GM12878 (cell line): Measurements from ENCODE around the gene IZUMO1R. TPM values are rescaled to one million over a fixed set of nuclear protein-coding genes. Genes with fewer than 3 reads are reported as not detected.

ENCODE experiments used
- ATAC-seq: fragments of 200-7000 bp; cut with Tn5 transposase; 3 replicates; pipeline ENCODE4 v1.9.1; 2020; ENCODE audit warnings: mild to moderate bottlenecking, moderate library complexity
- BruUV-seq: library from RNA; stranded (reverse); fragments of 400-500 nt; replicated peaks from 2 replicates; lab custom pipeline; 2021; lab: Mats Ljungman, UMichigan
- CTCF ChIA-PET: fragments of 300-600 bp; sonication (Branson Sonifier 250); formaldehyde crosslinking; extraction: SDS; loops from one replicate; lab custom pipeline; 2021; ENCODE audit warnings: inconsistent platforms; lab: Yijun Ruan, JAX
- POLR2A ChIA-PET: fragments of 350-600 bp; formaldehyde crosslinking; extraction: SDS; loops from one replicate; lab custom pipeline; 2021; ENCODE audit warnings: inconsistent platforms; lab: Charles Lee
- RAD21 ChIA-PET: fragments of 300-600 bp; sonication (Branson Sonifier 250); formaldehyde crosslinking; loops from one replicate; lab custom pipeline; 2023; ENCODE audit warnings: antibody characterized with exemption; ENCODE audit not compliant: unreplicated experiment; lab: Charles Lee
- SMC1A ChIA-PET: fragments of 300-600 bp; sonication (Branson Sonifier 250); formaldehyde crosslinking; loops from one replicate; lab custom pipeline; 2023; ENCODE audit not compliant: unreplicated experiment, uncharacterized antibody; lab: Charles Lee
- DNase-seq: peaks from one replicate; pipeline ENCODE4 v3.0.0-alpha.2; 2011; ENCODE audit warnings: low read depth, low spot score
- FAIRE-seq: peaks from 3 replicates; lab custom pipeline; 2011; peaks lifted over from hg19 to GRCh38; lab: Jason Lieb, UNC
- H2AFZ ChIP-seq: 2 replicates; pipeline ENCODE4 v1.6.0; 2011; ENCODE audit warnings: low read depth, low read length, control low read depth; ENCODE audit not compliant: control insufficient read depth
- H3K27ac ChIP-seq: 2 replicates; pipeline ENCODE4 v1.5.1; 2011; ENCODE audit warnings: control low read depth; ENCODE audit not compliant: control insufficient read depth, insufficient read depth
- H3K27me3 ChIP-seq, 2 experiments: replicated peaks in 1 of 2; 2 replicates each; pipeline versions ENCODE4 v1.6.0 to v1.6.1; 2011; ENCODE audit warnings: low read length in 1 of 2; ENCODE audit not compliant: control insufficient read depth in 2 of 2, insufficient read depth in 2 of 2
- H3K36me3 ChIP-seq, 2 experiments: 2 replicates each; pipeline ENCODE4 v1.5.1; 2011; ENCODE audit warnings: low read length in 1 of 2; ENCODE audit not compliant: control insufficient read depth in 2 of 2, insufficient read depth in 2 of 2
- H3K4me1 ChIP-seq: 2 replicates; pipeline ENCODE4 v1.6.1; 2011; ENCODE audit warnings: mild to moderate bottlenecking, low read length, moderate library complexity, mixed read lengths; ENCODE audit not compliant: control insufficient read depth, insufficient read depth
- H3K4me2 ChIP-seq: 2 replicates; pipeline ENCODE4 v1.6.0; 2011; ENCODE audit warnings: control low read depth; ENCODE audit not compliant: control insufficient read depth, insufficient read depth
- H3K4me3 ChIP-seq: fragments of 200-600 bp; sonication (generic); 2 replicates; pipeline ENCODE4 v1.5.1; 2016
- H3K79me2 ChIP-seq: 2 replicates; pipeline ENCODE4 v1.6.0; 2011; ENCODE audit warnings: low read length; ENCODE audit not compliant: control insufficient read depth, insufficient read depth
- H3K9ac ChIP-seq: 2 replicates; pipeline ENCODE4 v1.8.0; 2011; ENCODE audit warnings: low read length, control low read depth, mixed read lengths; ENCODE audit not compliant: control insufficient read depth, insufficient read depth
- H3K9me3 ChIP-seq: replicated peaks from 3 replicates; pipeline ENCODE4 v1.5.1; 2011; ENCODE audit warnings: mild to moderate bottlenecking, low read length; ENCODE audit not compliant: control insufficient read depth, insufficient read depth
- H4K20me1 ChIP-seq: 2 replicates; pipeline ENCODE4 v1.6.0; 2011; ENCODE audit not compliant: control insufficient read depth, insufficient read depth
- ASH2L ChIP-seq: fragments of 300-600, 200-600 bp; sonication (generic); IDR thresholded peaks from 2 replicates; pipeline ENCODE4 v1.6.1; 2017; ENCODE audit warnings: low read depth, mild to moderate bottlenecking, borderline replicate concordance
- BCL11A ChIP-seq: IDR thresholded peaks from 2 replicates; pipeline ENCODE4 v1.6.1; 2011; ENCODE audit warnings: low read depth, low read length
- BCL3 ChIP-seq: IDR thresholded peaks from 2 replicates; pipeline ENCODE4 v1.6.1; 2011; ENCODE audit warnings: borderline replicate concordance, low read depth, mild to moderate bottlenecking, moderate library complexity, low read length; ENCODE audit not compliant: insufficient read depth, poor library complexity, severe bottlenecking
- BHLHE40 ChIP-seq, 2 experiments: fragments of 450-650 bp in 1 of 2; IDR thresholded peaks; 2 replicates each; pipeline ENCODE4 v1.6.1; 2011 to 2017; ENCODE audit warnings: low read depth in 2 of 2, borderline replicate concordance in 1 of 2, improper control_type of control experiment in 1 of 2, low read length in 1 of 2, mild to moderate bottlenecking in 1 of 2
- BRCA1 ChIP-seq: IDR thresholded peaks from 2 replicates; pipeline ENCODE4 v1.6.1; 2011; ENCODE audit warnings: low read depth, low read length, improper control_type of control experiment
- CBX5 ChIP-seq: sonication (generic); IDR thresholded peaks from 2 replicates; pipeline ENCODE4 v1.6.1; 2016; ENCODE audit warnings: low read depth, moderate library complexity, mild to moderate bottlenecking, inconsistent platforms
- CHD1 ChIP-seq: IDR thresholded peaks from 2 replicates; pipeline ENCODE4 v1.6.1; 2012; ENCODE audit warnings: low read depth, low read length, improper control_type of control experiment
- CREM ChIP-seq: IDR thresholded peaks from 2 replicates; pipeline ENCODE4 v1.6.1; 2014; ENCODE audit warnings: antibody characterized with exemption, low read depth
- DPF2 ChIP-seq: fragments of 450-650 bp; IDR thresholded peaks from 2 replicates; pipeline ENCODE4 v1.6.1; 2017; ENCODE audit warnings: mild to moderate bottlenecking
- EED ChIP-seq: sonication (generic); IDR thresholded peaks from 2 replicates; pipeline ENCODE4 v1.6.1; 2016; ENCODE audit warnings: antibody characterized with exemption, low read depth
- FOXM1 ChIP-seq: IDR thresholded peaks from 2 replicates; pipeline ENCODE4 v1.6.1; 2012; ENCODE audit warnings: low read depth, mild to moderate bottlenecking, inconsistent platforms, low read length, moderate library complexity
- GABPA ChIP-seq: IDR thresholded peaks from 2 replicates; pipeline ENCODE4 v1.6.1; 2014; ENCODE audit warnings: antibody characterized with exemption, low read depth, mild to moderate bottlenecking, inconsistent platforms
- IRF4 ChIP-seq: IDR thresholded peaks from 2 replicates; pipeline ENCODE4 v1.6.1; 2011; ENCODE audit warnings: low read depth, low read length
- MTA3 ChIP-seq: IDR thresholded peaks from 2 replicates; pipeline ENCODE4 v1.6.1; 2012; ENCODE audit warnings: low read length, inconsistent platforms, borderline replicate concordance
- PAX5 ChIP-seq: IDR thresholded peaks from 2 replicates; pipeline ENCODE4 v1.6.1; 2011; ENCODE audit warnings: low read depth, low read length, borderline replicate concordance
- PML ChIP-seq: IDR thresholded peaks from 2 replicates; pipeline ENCODE4 v1.6.1; 2012; ENCODE audit warnings: low read length, inconsistent platforms
- RAD21 ChIP-seq: IDR thresholded peaks from 2 replicates; pipeline ENCODE4 v1.6.1; 2011; ENCODE audit warnings: mild to moderate bottlenecking, low read depth, low read length, moderate library complexity; ENCODE audit not compliant: insufficient read depth
- SPI1 ChIP-seq: IDR thresholded peaks from 2 replicates; pipeline ENCODE4 v1.6.1; 2011; ENCODE audit warnings: low read depth, mild to moderate bottlenecking, low read length, moderate library complexity, borderline replicate concordance; ENCODE audit not compliant: insufficient read depth
- TBL1XR1 ChIP-seq: IDR thresholded peaks from 2 replicates; pipeline ENCODE4 v1.6.1; 2012; ENCODE audit warnings: low read depth, low read length, improper control_type of control experiment
- ZBED1 ChIP-seq: IDR thresholded peaks from 2 replicates; pipeline ENCODE4 v1.6.1; 2016; ENCODE audit warnings: borderline replicate concordance
- ZNF207 ChIP-seq: fragments of 450-650 bp; IDR thresholded peaks from 2 replicates; pipeline ENCODE4 v1.6.1; 2014; ENCODE audit warnings: antibody characterized with exemption, mild to moderate bottlenecking, borderline replicate concordance
- WGBS: methylation state at CpG from one replicate; pipeline ENCODE4 v1.1.6; 2016; ENCODE audit warnings: low lambda C conversion rate; ENCODE audit not compliant: insufficient replicate concordance, insufficient coverage; ENCODE audit errors: missing lambda C conversion rate; 5-methylcytosine and 5-hydroxymethylcytosine counted together
- in situ Hi-C: fragments of 300-500 bp; cut with MboI; formaldehyde crosslinking; loops from 9 replicates; pipeline ENCODE4 v1.14.3; 2018; ENCODE audit warnings: mixed read lengths
- intact Hi-C: fragments of 100-400 bp; cut with micrococcal nuclease; formaldehyde crosslinking; loops from one replicate; pipeline ENCODE4 v1.14.2; 2022; ENCODE audit not compliant: unreplicated experiment
- polyA plus RNA-seq, 11 experiments: library from polyadenylated mRNA; depleted of rRNA in 4 of 11; unstranded in 6 of 11; stranded (reverse) in 5 of 11; fragments of >200 nt; fragmentation: Nextera tagmentation in 4 of 11; fragmentation: Illumina TruSeq in 1 of 11; extraction: Ambion mirVana in 4 of 11; extraction: Trizol in 1 of 11; gene quantifications; 1 replicate in 1 of 11; 2 replicates in 10 of 11; pipeline versions ENCODE4 v1.2.1 to v1.2.3, GENCODE V29; 2011 to 2016; ENCODE audit warnings: inconsistent platforms in 2 of 11, missing spikeins in 2 of 11, low read depth in 1 of 11
- total RNA-seq, 4 experiments: library from RNA; depleted of rRNA in 3 of 4; stranded (reverse); fragments of >200 nt in 3 of 4; fragmentation: Illumina TruSeq in 1 of 4; extraction: Trizol in 1 of 4; gene quantifications; 2 replicates each; pipeline versions ENCODE4 v1.2.1 to v1.2.3, GENCODE V29; 2013 to 2021
- TF ChIP-seq, protein P1 (sequence below): IDR thresholded peaks from 2 replicates; pipeline ENCODE4 v1.6.1; 2011; ENCODE audit warnings: borderline replicate concordance, low read depth, mild to moderate bottlenecking, moderate library complexity, mixed read lengths, low read length; ENCODE audit not compliant: insufficient read depth; ENCODE audit errors: extremely low read length
- TF ChIP-seq, protein P2 (sequence below): fragments of 450-650 bp; IDR thresholded peaks from 2 replicates; pipeline ENCODE4 v1.6.1; 2016; ENCODE audit warnings: mild to moderate bottlenecking

The IZUMO1R gene
- total and polyA plus RNA-seq, 10 of the 15 experiments (the other 5 are each of a cell fraction or from before 2014, with no cell fraction given), result not detected

DNA sequence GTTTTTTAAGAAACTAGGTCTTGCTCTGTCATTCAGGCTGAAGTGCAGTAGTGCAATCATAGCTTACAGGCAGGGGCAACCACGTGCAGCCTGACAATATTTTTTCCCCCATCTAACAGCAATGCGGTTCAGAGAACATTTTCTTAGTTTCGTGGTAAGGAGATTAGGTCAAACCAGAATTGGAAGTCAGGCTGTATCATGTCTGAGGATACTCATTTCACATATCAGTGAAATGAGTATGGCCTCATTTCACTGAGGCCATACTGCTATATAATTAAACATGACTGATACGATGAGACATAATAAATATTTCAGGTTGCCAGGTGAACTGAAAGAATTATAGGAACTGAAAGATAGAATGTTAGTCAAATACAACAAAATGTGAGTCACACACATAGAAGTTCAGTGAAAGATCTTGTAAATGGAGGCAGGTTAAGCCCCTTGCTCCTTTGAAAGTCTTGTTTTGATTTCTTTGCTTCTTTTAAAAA is 32.5 kb upstream of the IZUMO1R start:
- FAIRE-seq (peak; percentile 35), DNase-seq (peak; percentile 24), ATAC-seq (peak; percentile 90)
- Histone ChIP-seq H3K4me1 (peaks cover 6% of the 10 kb centered on the region; the same call in 1 of the 2 replicates), H3K36me3 (no peaks in the 10 kb centered on the region), H3K9ac (no peak overlapping the region), H3K27me3 (no peaks in the 10 kb centered on the region), H4K20me1 (no peaks in the 10 kb centered on the region), H3K4me3 (no peak overlapping the region), H3K4me2 (no peak overlapping the region), H3K27ac (peak overlapping the region; percentile 55; the same call in 1 of the 2 replicates), H2AFZ (no peak overlapping the region), H3K9me3 (no peaks in the 10 kb centered on the region), H3K79me2 (no peaks in the 10 kb centered on the region)
- ChIA-PET POLR2A (no interaction called here), SMC1A (interaction anchor here (0.8 to 1.3 kb wide), 3 partner anchors 8 to 88 kb away, joined by 3 to 4 read pairs (median 4); no protein-coding TSS in a partner anchor), RAD21 (no interaction called here), CTCF (interaction anchor here (0.9 to 1.1 kb wide), 2 partner anchors 55 to 89 kb away, joined by 3 to 4 read pairs; no protein-coding TSS in a partner anchor)
- WGBS, result 0% methylated on average over 4 of the region's 4 CpGs
- intact Hi-C loops (loop anchor here (5.0 kb wide), 2 partner anchors 90 to 330 kb away; no protein-coding TSS in a partner anchor), in situ Hi-C loops (no loop called here)
- no TSS peak for BruUV-seq
- TF ChIP-seq CBX5 (peak; percentile 84), DPF2 (peak; percentile 67), CHD1 (no peak), PAX5 (peak; percentile 51; the same call in 1 of the 2 replicates), SPI1 (peak; percentile 80), TBL1XR1 (peak; percentile 54; the same call in 1 of the 2 replicates), CREM (peak; percentile 93), PML (peak; percentile 81), BHLHE40 (IDR thresholded peaks at IDR 0.05; ENCODE audit: borderline replicate concordance in 1 of 2, low read depth in 2 of 2, low read length in 1 of 2) (peak; percentile 76 to 81), FOXM1 (peak; percentile 98), ZNF207 (no peak), RAD21 (peak; percentile 33; the same call in 1 of the 2 replicates), BCL3 (peak; percentile 49), ASH2L (no peak), BRCA1 (no peak), EED (peak; percentile 93), BCL11A (peak; percentile 82), IRF4 (peak; percentile 93), GABPA (peak; percentile 70; the same call in 1 of the 2 replicates), ZBED1 (peak; percentile 94), MTA3 (peak; percentile 70)
- TF ChIP-seq, protein P1, sequence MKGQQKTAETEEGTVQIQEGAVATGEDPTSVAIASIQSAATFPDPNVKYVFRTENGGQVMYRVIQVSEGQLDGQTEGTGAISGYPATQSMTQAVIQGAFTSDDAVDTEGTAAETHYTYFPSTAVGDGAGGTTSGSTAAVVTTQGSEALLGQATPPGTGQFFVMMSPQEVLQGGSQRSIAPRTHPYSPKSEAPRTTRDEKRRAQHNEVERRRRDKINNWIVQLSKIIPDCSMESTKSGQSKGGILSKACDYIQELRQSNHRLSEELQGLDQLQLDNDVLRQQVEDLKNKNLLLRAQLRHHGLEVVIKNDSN, result peak; percentile 19
- TF ChIP-seq, protein P2, sequence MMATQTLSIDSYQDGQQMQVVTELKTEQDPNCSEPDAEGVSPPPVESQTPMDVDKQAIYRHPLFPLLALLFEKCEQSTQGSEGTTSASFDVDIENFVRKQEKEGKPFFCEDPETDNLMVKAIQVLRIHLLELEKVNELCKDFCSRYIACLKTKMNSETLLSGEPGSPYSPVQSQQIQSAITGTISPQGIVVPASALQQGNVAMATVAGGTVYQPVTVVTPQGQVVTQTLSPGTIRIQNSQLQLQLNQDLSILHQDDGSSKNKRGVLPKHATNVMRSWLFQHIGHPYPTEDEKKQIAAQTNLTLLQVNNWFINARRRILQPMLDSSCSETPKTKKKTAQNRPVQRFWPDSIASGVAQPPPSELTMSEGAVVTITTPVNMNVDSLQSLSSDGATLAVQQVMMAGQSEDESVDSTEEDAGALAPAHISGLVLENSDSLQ, result peak; percentile 87
